G401.6 (cell line): Measurements from ENCODE around the gene ANKRD40.
"Not testable (repeated sequence)": the region's sequence is repeated elsewhere in the genome, so short reads cannot be mapped to it uniquely, and the experiment has no call there.

Experiments used
- FAIRE-seq: peaks from 2 replicates; lab custom pipeline; 2012; peaks lifted over from hg19 to GRCh38; lab: Jason Lieb, UNC

Gene ANKRD40, protein sequence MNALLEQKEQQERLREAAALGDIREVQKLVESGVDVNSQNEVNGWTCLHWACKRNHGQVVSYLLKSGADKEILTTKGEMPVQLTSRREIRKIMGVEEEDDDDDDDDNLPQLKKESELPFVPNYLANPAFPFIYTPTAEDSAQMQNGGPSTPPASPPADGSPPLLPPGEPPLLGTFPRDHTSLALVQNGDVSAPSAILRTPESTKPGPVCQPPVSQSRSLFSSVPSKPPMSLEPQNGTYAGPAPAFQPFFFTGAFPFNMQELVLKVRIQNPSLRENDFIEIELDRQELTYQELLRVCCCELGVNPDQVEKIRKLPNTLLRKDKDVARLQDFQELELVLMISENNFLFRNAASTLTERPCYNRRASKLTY

DNA sequence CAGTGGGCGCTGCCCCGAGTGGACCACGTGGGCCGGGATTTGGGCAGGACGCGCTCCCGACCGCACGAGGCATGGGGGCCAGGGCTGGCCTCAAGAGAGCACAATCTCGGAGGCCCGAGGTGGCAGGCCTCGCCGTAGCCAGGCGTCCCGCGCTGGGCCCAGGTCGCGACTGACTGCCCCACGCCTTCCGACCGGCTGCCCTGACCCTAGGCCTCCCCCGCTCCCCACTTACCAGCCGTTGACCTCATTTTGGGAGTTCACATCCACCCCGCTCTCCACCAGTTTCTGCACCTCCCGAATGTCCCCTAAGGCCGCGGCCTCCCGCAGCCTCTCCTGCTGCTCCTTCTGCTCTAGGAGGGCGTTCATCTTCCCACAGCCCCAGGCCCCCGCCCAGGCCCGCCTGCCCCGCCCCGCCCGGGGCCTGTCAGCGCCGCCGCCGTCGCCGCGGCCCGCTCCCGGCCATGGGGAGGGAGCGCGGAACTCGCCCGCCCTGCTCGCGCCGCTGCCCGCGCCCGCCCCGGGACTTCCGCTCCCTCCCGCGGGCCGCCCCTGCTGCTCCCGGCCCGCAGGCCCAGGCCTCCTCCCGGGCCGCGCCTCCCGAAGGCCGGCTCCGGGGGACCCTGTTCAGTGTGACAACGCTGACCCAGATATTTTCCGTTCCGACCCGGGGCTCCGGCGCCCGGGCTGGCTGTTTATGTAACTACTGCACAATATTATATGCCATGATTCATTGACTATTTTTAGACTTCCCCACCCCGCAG is at the start of gene ANKRD40:
Gene ANKRD40, minus strand, starts transcription at position 626 of the 761 bp plus-strand sequence. Its CDS starts 260 bp downstream, at position 366.
- no peak for FAIRE-seq

- FAIRE-seq = no peak
These were observed 46.8 kb upstream of the ANKRD40 start for GRCh38 chr17:50754521-50754920.

DNA sequence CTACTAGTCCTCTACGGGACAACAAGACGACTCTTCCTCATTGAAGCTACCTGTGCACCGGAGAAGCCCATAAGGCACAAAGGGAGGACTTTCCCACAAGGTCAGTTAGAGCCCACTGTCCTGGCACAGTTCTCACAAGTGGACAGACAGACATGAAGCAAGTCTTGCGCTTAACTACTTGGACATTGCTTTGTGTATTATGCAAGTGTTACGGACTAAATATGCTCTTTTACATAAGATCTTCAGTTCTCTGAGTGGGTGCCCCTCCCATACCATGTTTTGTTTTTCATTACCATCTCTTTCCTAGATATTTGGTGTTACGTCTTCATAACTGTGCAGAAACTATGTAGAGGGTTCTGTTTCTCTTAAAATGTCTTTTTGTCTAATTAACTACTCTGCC is 41.5 kb upstream of the ANKRD40 start:
- no peak for FAIRE-seq

DNA sequence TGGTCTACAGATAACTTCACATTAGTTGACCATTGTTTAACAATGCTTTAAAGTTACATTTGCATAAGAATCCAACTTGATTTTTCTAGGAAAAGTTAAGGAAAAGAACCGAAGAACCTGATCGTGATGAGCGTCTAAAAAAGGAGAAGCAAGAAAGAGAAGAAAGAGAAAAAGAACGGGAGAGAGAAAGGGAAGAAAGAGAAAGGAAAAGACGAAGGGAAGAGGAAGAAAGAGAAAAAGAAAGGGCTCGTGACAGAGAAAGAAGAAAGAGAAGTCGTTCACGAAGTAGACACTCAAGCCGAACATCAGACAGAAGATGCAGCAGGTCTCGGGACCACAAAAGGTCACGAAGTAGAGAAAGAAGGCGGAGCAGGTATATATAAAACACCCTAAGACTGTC is 37.9 kb upstream of the ANKRD40 start:
- no peak for FAIRE-seq

DNA sequence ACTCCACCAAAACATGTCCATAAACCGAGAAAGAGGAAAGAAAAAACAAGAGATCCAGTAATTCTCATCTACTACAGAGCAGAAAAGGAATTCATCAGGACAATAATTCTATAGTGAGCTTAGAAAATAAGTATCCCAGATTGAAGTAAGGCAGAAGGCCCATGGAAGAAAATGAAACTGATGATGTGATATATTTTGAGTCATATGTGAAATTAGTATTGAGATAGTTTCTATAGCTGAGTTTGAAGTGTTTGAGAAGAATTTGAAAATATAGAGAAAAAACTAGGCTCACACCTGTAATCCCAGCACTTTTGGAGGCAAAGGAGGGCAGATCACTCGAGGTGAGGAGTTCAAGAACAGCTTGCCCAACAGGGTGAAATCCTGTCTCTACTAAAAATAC is 31.4 kb upstream of the ANKRD40 start:
- no peak for FAIRE-seq

DNA sequence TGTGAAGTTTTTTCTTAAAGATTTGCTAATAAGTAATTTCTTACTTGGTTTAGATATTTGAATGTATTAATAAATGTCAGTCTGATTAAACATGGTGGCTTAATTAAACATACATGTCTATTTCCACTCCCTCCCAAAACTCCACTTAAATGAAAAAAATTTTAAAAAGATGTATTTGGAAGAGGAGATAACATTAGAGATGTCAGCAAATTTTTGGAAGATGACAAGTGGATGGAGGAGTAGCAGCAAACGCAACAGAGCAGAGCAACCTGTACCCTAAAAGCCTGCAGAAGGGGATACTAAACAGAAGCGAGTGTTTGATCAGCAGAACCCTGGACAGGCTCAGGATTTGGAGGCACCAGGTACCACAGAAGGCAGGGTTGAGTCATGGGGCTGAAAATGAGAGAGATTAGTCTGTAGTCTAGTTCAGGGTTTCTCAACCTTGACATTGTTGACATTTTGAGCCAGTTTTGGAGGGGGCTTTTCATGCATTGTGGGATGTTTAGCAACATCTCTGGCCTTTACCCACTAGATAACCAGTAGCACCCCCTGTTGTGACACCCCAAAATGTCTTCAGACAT is 29.5 kb upstream of the ANKRD40 start:
- no peak for FAIRE-seq

- no peak for FAIRE-seq
These were observed 27.6 kb upstream of the ANKRD40 start for GRCh38 chr17:50735287-50735686.

DNA sequence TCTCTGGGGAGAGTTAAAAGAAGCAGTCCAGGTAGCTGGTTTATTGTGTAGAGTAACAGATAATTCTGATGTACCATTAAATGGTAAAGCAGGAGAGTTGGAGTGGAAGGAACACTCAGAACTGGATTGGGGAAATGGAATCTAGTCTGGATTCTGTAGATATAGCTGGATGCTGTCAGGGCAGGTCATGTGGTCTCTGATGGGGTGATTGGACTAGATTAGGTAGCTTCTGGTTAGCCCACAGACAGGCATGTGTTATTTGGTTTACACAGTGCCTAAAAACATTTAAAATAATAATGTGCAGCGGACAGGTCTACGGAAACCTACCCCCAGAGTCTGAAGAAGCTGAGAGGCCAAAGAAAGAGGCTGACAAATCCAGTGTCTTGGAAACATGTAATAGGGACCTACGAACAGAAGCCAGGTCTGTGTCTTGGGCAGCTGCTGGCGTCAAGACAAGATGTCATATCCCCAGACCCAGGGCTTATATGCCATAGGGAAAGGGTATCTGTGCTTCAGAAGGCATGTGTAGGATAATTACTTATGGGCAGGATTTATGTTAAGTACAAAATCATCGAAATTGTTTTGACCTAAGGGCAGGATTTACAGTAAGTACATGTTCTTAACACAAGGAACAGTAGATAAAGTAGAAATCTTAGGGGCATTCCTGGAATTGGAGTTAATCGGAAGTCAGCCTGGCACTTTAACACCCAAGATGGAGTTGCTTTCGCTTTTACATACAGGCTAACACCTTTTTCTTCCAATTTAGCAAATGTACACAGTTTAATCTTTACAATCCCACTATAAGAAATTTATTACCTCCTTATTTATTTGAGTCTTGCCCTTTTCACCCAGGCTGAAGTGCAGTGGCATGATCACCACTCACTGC is 24.1 kb upstream of the ANKRD40 start:
- no peak for FAIRE-seq

GRCh38 chr17:50728881-50729765 is 21.4 kb upstream of the ANKRD40 start:
- FAIRE-seq = no peak

DNA sequence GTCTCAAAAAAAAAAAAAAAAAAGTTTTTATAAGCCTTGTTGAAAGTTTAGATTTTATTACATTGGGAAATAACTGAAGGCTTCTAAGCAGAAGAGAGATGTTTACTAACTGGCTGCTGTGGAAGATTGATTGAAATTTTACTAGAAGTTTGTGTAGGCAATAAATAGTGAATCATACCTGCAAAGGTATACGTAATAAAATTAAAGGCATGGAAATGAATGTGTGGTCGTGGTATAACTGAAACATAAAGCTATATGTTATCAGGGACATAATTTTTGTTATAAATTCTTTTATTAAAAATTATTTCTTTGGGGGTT is 20.4 kb upstream of the ANKRD40 start:
- no peak for FAIRE-seq

DNA sequence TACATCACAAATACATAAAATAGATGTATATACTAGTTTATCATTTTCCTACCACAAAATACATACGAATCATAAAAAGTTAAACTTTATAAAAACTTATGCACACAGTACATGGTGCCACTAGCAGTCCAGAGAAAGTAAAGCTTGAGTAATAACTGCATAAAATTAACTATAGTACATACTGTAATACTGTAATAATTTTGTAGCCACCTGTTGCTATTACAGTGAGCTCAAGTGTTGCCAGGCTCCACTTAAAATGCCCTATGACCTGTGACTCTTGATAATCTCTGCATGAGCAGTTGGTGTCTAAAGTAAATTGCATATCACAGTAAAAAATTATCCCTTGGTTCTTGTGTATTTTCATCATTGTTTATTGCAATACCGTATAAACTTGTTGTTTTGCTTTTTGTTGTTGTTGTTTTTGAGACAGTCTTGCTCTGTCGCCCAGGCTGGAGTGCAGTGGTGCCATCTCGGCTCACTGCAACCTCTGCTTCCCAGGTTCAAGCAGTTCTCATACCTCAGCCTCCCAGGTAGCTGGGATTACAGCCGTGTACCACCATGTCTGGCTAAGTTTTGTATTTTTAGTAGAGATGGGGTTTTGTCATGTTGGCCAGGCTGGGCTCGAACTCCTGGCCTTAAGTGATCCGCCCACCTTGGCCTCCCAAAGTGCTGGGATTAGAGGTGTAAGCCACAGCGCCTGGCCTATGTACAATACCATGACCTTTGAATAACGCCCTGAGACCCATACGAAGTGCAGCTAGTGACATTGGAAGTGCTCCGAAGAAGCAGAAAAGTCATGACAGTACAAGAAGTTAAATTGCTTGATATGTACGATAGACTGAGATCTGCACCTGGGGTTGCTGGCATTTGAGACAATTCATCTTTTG is 18.3 kb upstream of the ANKRD40 start:
- FAIRE-seq = no peak

GRCh38 chr17:50724622-50725021 is 16.9 kb upstream of the ANKRD40 start:
- not testable (repeated sequence) for FAIRE-seq

DNA sequence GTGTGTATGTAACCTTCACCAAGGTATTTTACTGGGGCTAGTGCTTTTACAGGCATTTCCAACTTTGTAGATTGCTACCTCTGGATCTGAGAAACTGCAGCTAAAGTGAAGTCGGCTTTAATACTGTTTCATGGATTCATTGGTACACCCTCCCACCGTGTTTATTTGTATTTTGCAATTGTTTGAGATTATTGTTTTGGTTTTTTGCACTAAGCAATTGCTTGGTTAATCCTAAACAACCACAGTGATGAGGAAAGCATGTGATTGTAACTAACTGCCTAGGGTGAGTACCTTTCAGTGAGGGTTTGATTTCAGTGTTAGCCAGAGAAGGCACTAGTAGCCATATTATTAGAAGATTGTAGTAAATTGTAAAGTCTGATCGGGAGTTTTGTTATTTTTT is 15.0 kb upstream of the ANKRD40 start:
- FAIRE-seq = no peak

- FAIRE-seq = no peak
These were observed 13.7 kb upstream of the ANKRD40 start for GRCh38 chr17:50721194-50722010.

- FAIRE-seq = no peak
These were observed 12.4 kb upstream of the ANKRD40 start for GRCh38 chr17:50719924-50720794.

- FAIRE-seq = no peak
These were observed 11.6 kb upstream of the ANKRD40 start, which contains the start of gene LUC7L3 for GRCh38 chr17:50719144-50719923. Gene LUC7L3, plus strand, starts transcription at chr17:50719603. Its CDS starts 130 bp downstream, at chr17:50719733.

DNA sequence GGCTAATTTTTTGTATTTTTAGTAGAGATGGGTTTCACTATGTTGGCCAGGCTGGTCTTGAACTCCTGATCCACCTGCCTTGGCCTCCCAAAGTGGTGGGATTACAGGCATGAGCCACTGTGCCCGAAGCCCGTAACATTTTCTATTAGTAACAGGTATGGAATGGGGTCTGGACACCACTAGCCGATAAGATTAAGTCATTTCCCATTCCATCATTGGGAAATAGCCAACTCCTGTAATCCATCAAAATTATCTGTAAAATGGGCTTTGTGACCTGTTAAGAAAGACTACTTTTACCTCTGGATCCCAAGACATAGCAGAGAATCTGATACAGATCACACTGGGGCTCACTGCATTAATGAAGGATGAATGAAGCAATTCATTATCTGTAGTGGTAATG is 7.8 kb upstream of the ANKRD40 start:
- FAIRE-seq = no peak

GRCh38 chr17:50712641-50713040 is 4.9 kb upstream of the ANKRD40 start:
- FAIRE-seq = no peak
